ENCODE data around the gene ISL2. TPM values are rescaled to one million over a fixed set of nuclear protein-coding genes. Genes with fewer than 3 reads are reported as not detected.
A peak's percentile ranks its signal among the peaks of the same experiment; 100 is the strongest.

ISL2 gene
- total and polyA plus RNA-seq, 2 of the 13 experiments (the other 11 are each of a cell fraction or from before 2014, with no cell fraction given): 4.3 to 5.1 TPM

DNA sequence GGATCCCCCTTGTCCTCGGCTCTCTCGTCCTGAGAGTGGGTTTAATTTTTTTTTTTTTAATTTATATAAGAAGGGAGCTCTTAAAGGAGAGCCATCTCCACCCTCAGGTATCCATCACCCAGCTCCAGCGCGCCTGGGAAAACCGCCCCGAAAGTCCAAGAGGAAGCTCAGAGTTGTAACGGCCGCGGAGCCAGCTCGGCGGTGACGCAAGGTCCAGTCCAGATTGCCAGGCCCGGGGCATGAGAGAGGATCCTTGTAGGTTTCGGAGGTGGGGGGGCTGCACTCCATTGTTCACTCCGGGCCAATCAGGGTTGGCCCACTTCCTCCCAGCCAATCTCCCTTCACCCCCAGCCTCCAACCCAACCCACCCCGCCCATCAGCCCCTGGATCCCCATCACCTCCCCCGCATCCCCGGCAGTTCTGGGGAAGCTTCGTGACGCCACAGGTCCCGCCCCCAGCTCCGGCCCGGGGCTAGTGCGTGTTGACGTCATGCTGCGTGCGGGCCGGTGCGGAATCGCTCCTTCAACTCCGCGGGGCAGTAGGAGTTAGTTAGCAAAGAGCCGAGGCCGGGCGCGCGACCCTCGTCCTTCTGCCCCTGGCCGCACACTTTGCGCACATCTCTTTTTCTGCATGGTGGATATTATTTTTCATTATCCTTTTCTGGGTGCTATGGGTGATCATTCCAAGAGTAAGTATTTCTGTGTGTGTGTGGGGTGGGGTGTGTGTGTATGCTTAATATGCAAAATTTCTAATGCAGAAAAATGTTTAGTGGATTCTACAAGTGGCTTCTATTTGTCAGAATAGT lies at the start of gene ISL2 (continued):
- TF ChIP-seq EP300 (IDR thresholded peaks at IDR 0.05; ENCODE audit: low read depth in 2 of 2, low read length in 2 of 2) (peak in 1 of 2 experiments; percentile 38; a peak in 1 of 4 replicates), EP300 (CRISPR knock-in tag; IDR thresholded peaks at IDR 0.05; ENCODE audit: borderline replicate concordance) (no peak), SRY (CRISPR knock-in tag; IDR thresholded peaks at IDR 0.05) (peak; percentile 62; the same call in 1 of the 2 replicates), ZNF446 (CRISPR knock-in tag; IDR thresholded peaks at IDR 0.05) (no peak), ZNF121 (CRISPR knock-in tag; IDR thresholded peaks at IDR 0.05) (peak; percentile 70; the same call in 1 of the 2 replicates), PAX8 (CRISPR knock-in tag; IDR thresholded peaks at IDR 0.05; ENCODE audit: borderline replicate concordance) (no peak), ZNF513 (CRISPR knock-in tag; conservative IDR thresholded peaks at IDR 0.05) (no peak), LCORL (IDR thresholded peaks at IDR 0.05) (no peak), LCORL (CRISPR knock-in tag; IDR thresholded peaks at IDR 0.05) (peak; percentile 79), KLF11 (CRISPR knock-in tag; IDR thresholded peaks at IDR 0.05) (peak; percentile 49; the same call in 1 of the 2 replicates), ZNF256 (CRISPR knock-in tag; conservative IDR thresholded peaks at IDR 0.05) (no peak), ARNTL (CRISPR knock-in tag; IDR thresholded peaks at IDR 0.05) (no peak), PRDM4 (CRISPR knock-in tag; IDR thresholded peaks at IDR 0.05; ENCODE audit: borderline replicate concordance) (no peak), KDM6A (CRISPR knock-in tag; IDR thresholded peaks at IDR 0.05; ENCODE audit: low read depth) (no peak), ZNF709 (CRISPR knock-in tag; IDR thresholded peaks at IDR 0.05) (no peak), SOX5 (CRISPR knock-in tag; IDR thresholded peaks at IDR 0.05; ENCODE audit: borderline replicate concordance) (peak; percentile 91), ZNF432 (CRISPR knock-in tag; IDR thresholded peaks at IDR 0.05; ENCODE audit: borderline replicate concordance) (no peak), ZNF549 (CRISPR knock-in tag; IDR thresholded peaks at IDR 0.05) (no peak), SMAD1 (CRISPR knock-in tag; IDR thresholded peaks at IDR 0.05; ENCODE audit: borderline replicate concordance, low read depth) (no peak), CBFB (CRISPR knock-in tag; IDR thresholded peaks at IDR 0.05) (0 out of 2 replicates have a peak, but pooled peaks have one; percentile 46), ZNF138 (CRISPR knock-in tag; IDR thresholded peaks at IDR 0.05; ENCODE audit: low read depth) (no peak), ZBTB34 (CRISPR knock-in tag; IDR thresholded peaks at IDR 0.05) (no peak), ZNF589 (CRISPR knock-in tag; conservative IDR thresholded peaks at IDR 0.05) (no peak), FOXO1 (CRISPR knock-in tag; IDR thresholded peaks at IDR 0.05) (no peak)
- TF ChIP-seq, protein P1, sequence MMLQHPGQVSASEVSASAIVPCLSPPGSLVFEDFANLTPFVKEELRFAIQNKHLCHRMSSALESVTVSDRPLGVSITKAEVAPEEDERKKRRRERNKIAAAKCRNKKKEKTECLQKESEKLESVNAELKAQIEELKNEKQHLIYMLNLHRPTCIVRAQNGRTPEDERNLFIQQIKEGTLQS (CRISPR knock-in tag; IDR thresholded peaks at IDR 0.05): peak; percentile 86
